HG02938 (cell line): ENCODE data around the gene LBHD1.
"Not testable (repeated sequence)": the region's sequence is repeated elsewhere in the genome, so short reads cannot be mapped to it uniquely, and the experiment has no call there.

Experiments used
- ATAC-seq: cut with Tn5 transposase; IDR thresholded peaks from one replicate; pipeline ENCODE4 v1.9.1; 2021; ENCODE audit warnings: mild to moderate bottlenecking, moderate library complexity; ENCODE audit not compliant: unreplicated experiment

The LBHD1 gene

GRCh38 chr11:62694455-62695167 is 22.5 kb upstream of the LBHD1 start:
- no peak for ATAC-seq

- ATAC-seq: not testable (repeated sequence)
Observed at GRCh38 chr11:62693624-62694023, 21.6 kb upstream of the LBHD1 start.

GRCh38 chr11:62689421-62690183 is 17.5 kb upstream of the LBHD1 start, which contains the start of gene LRRN4CL:
TSS of gene LRRN4CL (minus strand) at chr11:62689530. CDS start at chr11:62688508, 1,022 bp downstream.
- no peak for ATAC-seq

GRCh38 chr11:62688491-62688890 is 16.4 kb upstream of the LBHD1 start:
- ATAC-seq: no peak

GRCh38 chr11:62687508-62688396 is 15.7 kb upstream of the LBHD1 start:
- ATAC-seq: no peak

GRCh38 chr11:62682518-62682917 is 10.5 kb upstream of the LBHD1 start:
- ATAC-seq: no peak

GRCh38 chr11:62680825-62681240 is 8.8 kb upstream of the LBHD1 start:
- peak; percentile 46 for ATAC-seq

GRCh38 chr11:62678770-62679696 is 7.0 kb upstream of the LBHD1 start, which contains the start of gene UBXN1:
TSS of gene UBXN1 (minus strand) at chr11:62679073. CDS start at chr11:62678923, 150 bp downstream.
- ATAC-seq: peak; percentile 77

- no peak for ATAC-seq
Observed at GRCh38 chr11:62678433-62678769, 6.3 kb upstream of the LBHD1 start.

- ATAC-seq: no peak
Observed at GRCh38 chr11:62677714-62678113, 5.6 kb upstream of the LBHD1 start.

GRCh38 chr11:62677156-62677555 is 5.1 kb upstream of the LBHD1 start:
- ATAC-seq: no peak

- ATAC-seq: no peak
Observed at GRCh38 chr11:62676698-62677097, 4.6 kb upstream of the LBHD1 start.

GRCh38 chr11:62675415-62675814 is 3.3 kb upstream of the LBHD1 start:
- not testable (repeated sequence) for ATAC-seq

GRCh38 chr11:62673196-62673525 is 1.1 kb upstream of the LBHD1 start:
- ATAC-seq: no peak

GRCh38 chr11:62671236-62671607 is 845 bp downstream of the LBHD1 start:
- ATAC-seq: no peak

GRCh38 chr11:62669420-62670161 is 2.5 kb downstream of the LBHD1 start:
- no peak for ATAC-seq

- ATAC-seq: no peak
Observed at GRCh38 chr11:62667460-62667859, 4.6 kb downstream of the LBHD1 start.

GRCh38 chr11:62666259-62666926 is 5.7 kb downstream of the LBHD1 start:
- no peak for ATAC-seq
